H9 (cell line): Measurements from ENCODE around the gene KRTAP10-3. TPM values are rescaled to one million over a fixed set of nuclear protein-coding genes. Genes with fewer than 3 reads are reported as not detected.

Source experiments
- DNase-seq: peaks from one replicate; pipeline ENCODE4 v3.0.0-alpha.2; 2017
- H2AFZ ChIP-seq: one replicate; pipeline ENCODE4 v1.6.1; 2013; ENCODE audit warnings: mild to moderate bottlenecking, low read length, control low read depth, moderate library complexity
- H2AK5ac ChIP-seq: 2 replicates; pipeline ENCODE4 v1.6.1; 2013; ENCODE audit warnings: low read length, control low read depth, mixed read lengths; ENCODE audit not compliant: insufficient read length
- H2BK120ac ChIP-seq: one replicate; pipeline ENCODE4 v1.6.1; 2013; ENCODE audit warnings: low read depth, mild to moderate bottlenecking, low read length, control low read depth, inconsistent platforms; ENCODE audit not compliant: poor library complexity, severe bottlenecking
- H2BK12ac ChIP-seq: 2 replicates; pipeline ENCODE4 v1.6.1; 2013; ENCODE audit warnings: low read length, control low read depth, mixed read lengths, low read depth; ENCODE audit not compliant: insufficient read length
- H2BK15ac ChIP-seq: 2 replicates; pipeline ENCODE4 v1.6.1; 2013; ENCODE audit warnings: low read depth, low read length, control low read depth
- H2BK20ac ChIP-seq: one replicate; pipeline ENCODE4 v1.6.1; 2013; ENCODE audit warnings: low read depth, mild to moderate bottlenecking, low read length, control low read depth, inconsistent platforms; ENCODE audit not compliant: poor library complexity, severe bottlenecking
- H2BK5ac ChIP-seq: 2 replicates; pipeline ENCODE4 v1.6.1; 2013; ENCODE audit warnings: low read length, control low read depth, mixed read lengths; ENCODE audit not compliant: insufficient read length
- H3K14ac ChIP-seq: 2 replicates; pipeline ENCODE4 v1.6.1; 2013; ENCODE audit warnings: low read length, control low read depth; ENCODE audit not compliant: insufficient read depth
- H3K18ac ChIP-seq: 2 replicates; pipeline ENCODE4 v1.6.1; 2013; ENCODE audit warnings: low read depth, mild to moderate bottlenecking, mixed read lengths, low read length, control low read depth; ENCODE audit not compliant: insufficient read length
- H3K23ac ChIP-seq: 2 replicates; pipeline ENCODE4 v1.6.1; 2013; ENCODE audit warnings: low read length, control low read depth, mixed read lengths, low read depth; ENCODE audit not compliant: insufficient read length
- H3K23me2 ChIP-seq: 2 replicates; pipeline ENCODE4 v1.6.1; 2013; ENCODE audit warnings: low read depth, mild to moderate bottlenecking, mixed read lengths, low read length, control low read depth; ENCODE audit not compliant: insufficient read length, poor library complexity, severe bottlenecking
- H3K27ac ChIP-seq: 2 replicates; pipeline ENCODE4 v1.5.1; 2013; ENCODE audit warnings: low read length, control low read depth, mixed read lengths, low read depth; ENCODE audit not compliant: insufficient read length
- H3K27me3 ChIP-seq: 2 replicates; pipeline ENCODE4 v1.6.1; 2013; ENCODE audit warnings: low read length, control low read depth, inconsistent platforms; ENCODE audit not compliant: insufficient read depth
- H3K4ac ChIP-seq: 2 replicates; pipeline ENCODE4 v1.6.1; 2013; ENCODE audit warnings: low read depth, mild to moderate bottlenecking, control low read depth, inconsistent platforms, low read length, moderate library complexity
- H3K4me1 ChIP-seq: 2 replicates; pipeline ENCODE4 v1.6.1; 2013; ENCODE audit warnings: low read length, control low read depth, inconsistent platforms; ENCODE audit not compliant: insufficient read depth
- H3K4me2 ChIP-seq: 2 replicates; pipeline ENCODE4 v1.6.1; 2013; ENCODE audit warnings: low read length, control low read depth, mixed read lengths; ENCODE audit not compliant: insufficient read length, insufficient read depth
- H3K56ac ChIP-seq: 2 replicates; pipeline ENCODE4 v1.6.1; 2013; ENCODE audit warnings: low read depth, mild to moderate bottlenecking, mixed read lengths, low read length, control low read depth; ENCODE audit not compliant: insufficient read length
- H3K79me1 ChIP-seq: 2 replicates; pipeline ENCODE4 v1.6.1; 2013; ENCODE audit warnings: low read depth, mild to moderate bottlenecking, moderate library complexity, low read length, control low read depth, inconsistent platforms; ENCODE audit not compliant: insufficient read depth, poor library complexity, severe bottlenecking
- H3K79me2 ChIP-seq: 2 replicates; pipeline ENCODE4 v1.6.1; 2013; ENCODE audit warnings: low read length, control low read depth, inconsistent platforms; ENCODE audit not compliant: insufficient read depth
- H3K9ac ChIP-seq: 2 replicates; pipeline ENCODE4 v1.6.1; 2013; ENCODE audit warnings: low read length, control low read depth, mixed read lengths; ENCODE audit not compliant: insufficient read length; ENCODE audit errors: extremely low read depth
- H3K9me3 ChIP-seq: one replicate; pipeline ENCODE4 v1.6.1; 2013; ENCODE audit warnings: low read depth, low read length, inconsistent platforms; ENCODE audit not compliant: control insufficient read depth
- H3T11ph ChIP-seq: one replicate; pipeline ENCODE4 v1.6.1; 2013; ENCODE audit warnings: mild to moderate bottlenecking, low read length, control low read depth, inconsistent platforms
- H4K20me1 ChIP-seq: one replicate; pipeline ENCODE4 v1.6.1; 2013; ENCODE audit not compliant: control insufficient read depth, insufficient read length, insufficient read depth
- H4K5ac ChIP-seq: 2 replicates; pipeline ENCODE4 v1.6.1; 2013; ENCODE audit warnings: low read depth, mild to moderate bottlenecking, mixed read lengths, low read length, control low read depth; ENCODE audit not compliant: insufficient read length
- H4K8ac ChIP-seq: replicated peaks from 2 replicates; pipeline ENCODE4 v1.6.1; 2013; ENCODE audit warnings: low read length, control low read depth, mixed read lengths, low read depth; ENCODE audit not compliant: insufficient read length
- H4K91ac ChIP-seq: 2 replicates; pipeline ENCODE4 v1.6.1; 2013; ENCODE audit warnings: low read depth, mild to moderate bottlenecking, moderate library complexity, mixed read lengths, low read length, control low read depth; ENCODE audit not compliant: insufficient read length
- H3K27ac Mint-ChIP-seq, 3 experiments: 2 replicates in 2 of 3; 3 replicates in 1 of 3; pipeline ENCODE4 v1.8.0; 2020 to 2021; ENCODE audit warnings: mixed read lengths in 3 of 3, mild to moderate bottlenecking in 1 of 3, moderate library complexity in 1 of 3
- H3K27me3 Mint-ChIP-seq: 2 replicates; pipeline ENCODE4 v1.8.0; 2021; ENCODE audit warnings: low read depth, mild to moderate bottlenecking, moderate library complexity, mixed read lengths
- H3K36me3 Mint-ChIP-seq, 3 experiments: 2 replicates in 2 of 3; 3 replicates in 1 of 3; pipeline ENCODE4 v1.8.0; 2020 to 2021; ENCODE audit warnings: low read depth in 3 of 3, mixed read lengths in 3 of 3; ENCODE audit not compliant: insufficient read depth in 1 of 3
- H3K4me1 Mint-ChIP-seq, 2 experiments: 2 replicates each; pipeline ENCODE4 v1.8.0; 2020; ENCODE audit warnings: mixed read lengths in 2 of 2
- H3K4me3 Mint-ChIP-seq, 2 experiments: 2 replicates in 1 of 2; 3 replicates in 1 of 2; pipeline ENCODE4 v1.8.0; 2020 to 2021; ENCODE audit warnings: mild to moderate bottlenecking in 2 of 2, mixed read lengths in 2 of 2, moderate library complexity in 1 of 2
- H3K9me3 Mint-ChIP-seq, 2 experiments: 2 replicates in 1 of 2; 3 replicates in 1 of 2; pipeline ENCODE4 v1.8.0; 2020; ENCODE audit warnings: mild to moderate bottlenecking in 2 of 2, mixed read lengths in 2 of 2, moderate library complexity in 1 of 2
- WGBS: extraction: QIAGEN DNeasy Blood & Tissue Kit; methylation state at CpG from one replicate; pipeline ENCODE4 v1.1.7; 2013; ENCODE audit warnings: missing lambda C conversion rate, low lambda C conversion rate, mixed read lengths; ENCODE audit not compliant: insufficient read length; ENCODE audit errors: extremely low coverage; 5-methylcytosine and 5-hydroxymethylcytosine counted together
- total RNA-seq: library from RNA; stranded (reverse); gene quantifications from 2 replicates; pipeline ENCODE4 v1.2.1, GENCODE V29; 2021
- TF ChIP-seq, protein P1 (sequence below): fragments of 200-600 bp; sonication (generic); conservative IDR thresholded peaks from 3 replicates; pipeline ENCODE4 v1.8.0; 2021; ENCODE audit warnings: antibody characterized with exemption, mild to moderate bottlenecking

Gene KRTAP10-3
- total RNA-seq, 1 experiment from 2014 or later = not detected

DNA sequence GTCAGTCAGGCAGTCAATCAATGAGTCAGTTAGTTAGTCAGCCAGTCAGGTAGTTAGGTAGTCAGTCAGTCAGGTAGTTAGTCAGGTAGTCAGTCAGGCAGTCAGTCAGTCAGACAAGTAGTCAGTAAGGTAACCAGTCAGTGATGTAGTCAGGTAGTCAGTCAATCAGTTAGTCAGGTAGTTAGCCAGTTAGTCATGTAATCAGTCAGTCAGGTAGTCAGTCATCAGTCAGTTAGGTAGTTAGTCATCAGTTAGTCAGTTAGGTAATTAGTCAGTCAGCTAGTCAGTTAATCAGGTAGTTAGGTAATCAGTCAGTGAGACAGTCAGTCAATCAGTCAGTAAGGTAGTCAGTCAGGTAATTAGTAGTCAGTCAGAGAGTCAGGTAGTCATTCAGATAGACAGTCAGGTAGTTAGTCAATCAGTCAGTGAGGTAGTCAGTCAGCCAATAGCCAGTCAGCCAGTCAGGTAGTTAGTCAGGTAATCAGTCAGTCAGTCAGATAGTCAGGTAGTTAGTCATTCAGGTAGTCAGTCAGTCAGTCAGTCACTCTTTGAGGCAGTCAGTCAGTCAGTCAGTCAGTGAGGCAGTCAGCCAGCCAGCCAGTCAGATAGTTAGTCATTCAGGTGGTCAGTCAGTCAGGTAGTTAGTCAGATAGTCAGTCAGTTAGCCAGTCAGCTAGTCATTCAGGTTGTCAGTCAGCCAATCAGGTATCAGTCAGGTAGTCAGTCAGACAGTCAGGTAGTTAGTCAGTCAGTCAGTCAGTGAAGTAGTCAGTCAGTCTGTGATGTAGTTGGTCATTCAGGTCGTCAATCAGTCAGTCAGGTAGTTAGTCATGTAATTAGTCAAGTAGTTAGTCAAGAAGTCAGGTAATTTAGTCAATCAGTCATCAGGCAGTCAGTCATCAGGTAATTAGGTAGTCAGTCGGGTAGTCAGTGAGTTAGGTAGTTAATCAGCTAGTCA lies 33.9 kb downstream of the KRTAP10-3 start:
- WGBS = no CpG with 5 or more reads among the region's 2 CpGs

More for the DNA sequence above, 33.9 kb downstream of the KRTAP10-3 start:
- H4K5ac ChIP-seq = no peak overlapping the region
- no peak overlapping the region for H2AK5ac ChIP-seq
- no peak overlapping the region for H2BK12ac ChIP-seq
- H3K27ac ChIP-seq = no peak overlapping the region
- H4K20me1 ChIP-seq = no peaks in the 10 kb centered on the region
- H3K27me3 ChIP-seq = no peaks in the 10 kb centered on the region
- no peaks in the 10 kb centered on the region for H3K79me1 ChIP-seq
- H3K18ac ChIP-seq = no peak overlapping the region
- H3K9ac ChIP-seq = no peak overlapping the region
- Mint-ChIP-seq H3K27me3 (peaks cover 10% of the 10 kb centered on the region), H3K9me3 (no peaks in the 10 kb centered on the region), H3K36me3 (no peaks in the 10 kb centered on the region; a peak in 1 of 7 replicates), H3K4me1 (peaks cover 0 to 4% of the 10 kb centered on the region in 2 experiments; a peak in 1 of 4 replicates), H3K27ac (no peak overlapping the region), H3K4me3 (no peak overlapping the region)
- H3K23ac ChIP-seq = no peak overlapping the region
- H3K4me2 ChIP-seq = no peak overlapping the region
- no peak overlapping the region for H3K14ac ChIP-seq
- H3K9me3 ChIP-seq = no peaks in the 10 kb centered on the region
- H2BK120ac ChIP-seq = no peak overlapping the region
- no peaks in the 10 kb centered on the region for H3K79me2 ChIP-seq
- H2BK5ac ChIP-seq = no peak overlapping the region
- H2BK20ac ChIP-seq = no peak overlapping the region
- H2BK15ac ChIP-seq = no peak overlapping the region
- TF ChIP-seq, protein P1, sequence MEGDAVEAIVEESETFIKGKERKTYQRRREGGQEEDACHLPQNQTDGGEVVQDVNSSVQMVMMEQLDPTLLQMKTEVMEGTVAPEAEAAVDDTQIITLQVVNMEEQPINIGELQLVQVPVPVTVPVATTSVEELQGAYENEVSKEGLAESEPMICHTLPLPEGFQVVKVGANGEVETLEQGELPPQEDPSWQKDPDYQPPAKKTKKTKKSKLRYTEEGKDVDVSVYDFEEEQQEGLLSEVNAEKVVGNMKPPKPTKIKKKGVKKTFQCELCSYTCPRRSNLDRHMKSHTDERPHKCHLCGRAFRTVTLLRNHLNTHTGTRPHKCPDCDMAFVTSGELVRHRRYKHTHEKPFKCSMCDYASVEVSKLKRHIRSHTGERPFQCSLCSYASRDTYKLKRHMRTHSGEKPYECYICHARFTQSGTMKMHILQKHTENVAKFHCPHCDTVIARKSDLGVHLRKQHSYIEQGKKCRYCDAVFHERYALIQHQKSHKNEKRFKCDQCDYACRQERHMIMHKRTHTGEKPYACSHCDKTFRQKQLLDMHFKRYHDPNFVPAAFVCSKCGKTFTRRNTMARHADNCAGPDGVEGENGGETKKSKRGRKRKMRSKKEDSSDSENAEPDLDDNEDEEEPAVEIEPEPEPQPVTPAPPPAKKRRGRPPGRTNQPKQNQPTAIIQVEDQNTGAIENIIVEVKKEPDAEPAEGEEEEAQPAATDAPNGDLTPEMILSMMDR = no peak
- no peak overlapping the region for H4K8ac ChIP-seq
- H3K4ac ChIP-seq = no peak overlapping the region
- no peak overlapping the region for H4K91ac ChIP-seq
- no peaks in the 10 kb centered on the region for H3K4me1 ChIP-seq
- no peaks in the 10 kb centered on the region for H3K23me2 ChIP-seq
- H2AFZ ChIP-seq = no peak overlapping the region
- no peak overlapping the region for H3T11ph ChIP-seq
- no peak overlapping the region for H3K56ac ChIP-seq
- DNase-seq = no peak
